HG03175 (cell line): ENCODE measurements around the gene SRRM3.
A peak's percentile ranks its signal among the peaks of the same experiment; 100 is the strongest.
"Not testable (repeated sequence)": the region's sequence is repeated elsewhere in the genome, so short reads cannot be mapped to it uniquely, and the experiment has no call there.

Source experiments
- ATAC-seq: cut with Tn5 transposase; IDR thresholded peaks from one replicate; pipeline ENCODE4 v1.9.1; 2021; ENCODE audit warnings: mild to moderate bottlenecking, moderate library complexity; ENCODE audit not compliant: unreplicated experiment

Gene SRRM3

DNA sequence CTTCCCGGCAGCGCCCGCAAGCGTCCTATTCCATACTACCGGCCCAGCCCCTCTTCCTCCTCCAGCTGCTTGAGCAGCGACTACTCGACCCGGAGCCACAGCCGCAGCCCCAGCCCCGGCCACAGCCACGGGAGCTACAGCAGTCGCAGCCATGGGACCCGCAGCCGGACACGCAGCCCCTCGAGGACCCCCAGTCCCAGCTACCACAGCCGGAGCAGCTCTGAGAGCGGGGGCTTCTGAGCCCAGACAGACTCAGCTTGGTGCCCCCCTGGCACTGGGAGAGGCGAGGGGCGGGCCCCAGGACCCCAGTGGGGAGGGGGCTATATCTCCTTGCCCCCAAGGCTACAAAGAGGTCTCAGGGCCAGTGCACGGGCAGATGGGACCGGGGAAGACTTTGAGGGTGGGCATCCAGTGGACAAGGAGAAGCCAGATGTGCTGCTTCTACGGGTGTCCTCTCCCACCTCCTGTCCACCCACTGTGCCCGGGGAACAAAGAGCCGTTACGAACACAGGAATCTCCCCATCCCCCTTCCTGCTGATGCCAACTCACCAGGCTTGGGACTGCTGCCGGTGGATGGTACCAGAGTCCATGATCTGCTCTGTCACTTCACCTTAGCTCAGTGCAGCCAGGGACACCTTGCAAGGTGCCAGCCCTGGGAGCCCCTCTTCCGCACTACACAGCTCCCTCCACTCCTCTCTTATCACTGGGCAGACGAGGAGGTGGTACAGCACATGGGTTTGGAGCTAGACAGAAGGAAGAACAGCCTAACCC, 84.1 kb downstream of the SRRM3 start:
- no peak for ATAC-seq

DNA sequence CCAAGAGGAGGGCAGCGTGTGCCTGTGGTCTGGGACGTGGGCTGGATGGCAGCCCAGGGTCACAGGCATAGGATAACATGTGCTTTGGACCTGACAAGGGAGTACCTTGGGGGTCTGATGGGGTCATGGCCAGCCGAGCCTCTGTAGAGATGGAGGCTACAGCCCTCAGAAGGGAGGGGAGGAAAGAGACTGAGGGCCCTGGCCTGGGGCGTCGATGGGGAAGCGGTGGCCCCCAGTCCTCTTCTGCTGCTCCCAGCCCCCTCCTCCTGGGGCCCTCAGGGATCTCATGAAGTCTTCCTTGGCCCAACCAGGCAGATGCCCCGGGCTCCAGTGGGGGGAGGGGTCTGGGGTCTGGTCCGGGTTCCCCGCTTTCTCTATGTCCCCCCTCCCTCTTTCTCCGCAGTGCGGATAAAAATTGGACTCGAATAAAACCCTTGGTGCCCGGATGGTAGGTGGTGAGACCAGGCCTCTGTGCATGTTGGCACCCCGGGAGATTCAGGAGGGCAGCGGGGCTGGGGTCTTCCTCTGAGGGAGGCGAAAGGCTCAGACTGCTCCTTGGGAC, 85.2 kb downstream of the SRRM3 start:
- no peak for ATAC-seq

DNA sequence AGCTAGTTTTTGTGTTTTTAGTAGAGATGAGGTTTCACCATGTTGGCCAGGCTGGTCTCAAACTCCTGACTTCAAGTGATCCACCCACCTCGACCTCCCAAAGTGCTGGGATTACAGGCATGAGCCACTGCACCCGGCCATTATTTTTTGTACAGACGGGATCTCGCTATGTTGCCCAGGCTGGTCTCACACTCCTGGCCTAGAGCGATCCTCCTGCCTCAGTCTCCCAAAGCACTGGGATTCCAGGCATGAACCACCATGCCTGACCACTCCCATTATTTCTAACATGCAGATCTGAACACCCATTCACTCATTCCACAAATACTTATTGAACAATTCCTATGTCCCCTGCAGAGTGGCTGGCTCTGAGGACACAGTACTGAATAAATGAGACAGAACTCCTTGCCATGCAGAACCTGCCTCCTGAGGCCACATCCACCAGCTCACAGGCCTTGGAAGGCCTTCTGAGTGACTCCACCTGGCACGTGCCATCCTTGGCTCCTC, 89.2 kb downstream of the SRRM3 start:
- ATAC-seq: not testable (repeated sequence)

DNA sequence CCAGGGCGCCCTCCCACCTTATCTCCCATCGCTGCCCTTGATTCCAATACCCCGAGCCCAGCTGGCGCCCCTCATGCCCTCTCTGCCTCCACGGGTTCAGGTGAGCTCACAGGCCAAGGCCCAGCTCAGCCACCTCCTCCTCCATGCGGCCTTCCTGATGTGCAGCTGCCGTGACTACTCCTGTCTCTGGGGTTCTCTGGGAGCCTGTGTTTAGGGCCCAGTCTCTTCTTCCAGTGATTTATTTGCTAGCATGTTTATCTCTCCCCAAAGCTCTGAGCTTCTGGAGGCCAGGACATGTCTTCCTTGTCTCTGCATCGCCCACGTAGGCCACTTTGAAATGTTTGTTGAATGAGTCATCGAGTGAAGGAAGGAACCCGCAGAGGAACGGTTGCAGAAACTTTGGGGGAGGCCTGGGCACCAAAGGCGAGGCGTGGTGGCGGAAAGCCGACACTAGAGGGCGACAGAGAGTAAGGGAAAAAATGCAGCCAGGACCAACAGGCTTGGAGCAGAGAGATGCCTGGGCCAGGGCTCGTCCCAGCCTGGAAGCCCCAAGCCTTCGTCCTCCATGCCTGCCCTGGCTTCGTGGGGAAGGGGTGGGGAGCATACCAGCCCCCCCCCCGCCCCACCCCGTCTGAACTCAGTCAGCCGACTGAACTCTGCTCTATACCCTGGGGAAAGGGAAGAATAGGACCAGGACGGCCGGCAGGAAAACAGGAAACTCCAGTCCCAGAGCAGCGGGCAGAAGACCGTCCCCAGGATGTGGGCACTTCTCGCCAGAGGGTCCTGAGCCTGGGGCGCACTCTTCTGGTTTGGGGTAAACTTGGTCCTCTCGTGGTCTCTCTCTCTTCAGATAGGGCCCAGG, 89.9 kb downstream of the SRRM3 start:
- ATAC-seq: peak; percentile 86

DNA sequence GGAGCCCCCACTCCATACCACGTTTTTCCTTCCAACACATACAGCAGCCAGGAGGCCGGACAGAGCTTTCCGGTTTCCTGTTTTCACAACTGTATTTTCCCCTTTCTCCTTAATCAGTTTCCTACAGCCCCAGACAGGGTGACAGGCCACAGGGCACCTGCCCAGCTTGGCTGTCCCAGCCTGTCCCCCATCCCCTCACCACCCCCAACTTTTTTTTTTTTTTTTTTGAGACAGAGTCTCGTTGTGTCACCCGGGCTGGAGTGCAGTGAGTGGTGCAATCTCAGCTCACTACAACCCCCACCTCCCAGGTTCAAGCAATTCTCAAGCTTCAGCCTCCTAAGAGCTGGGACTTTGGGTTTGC, 90.5 kb downstream of the SRRM3 start:
- peak; percentile 12 for ATAC-seq

DNA sequence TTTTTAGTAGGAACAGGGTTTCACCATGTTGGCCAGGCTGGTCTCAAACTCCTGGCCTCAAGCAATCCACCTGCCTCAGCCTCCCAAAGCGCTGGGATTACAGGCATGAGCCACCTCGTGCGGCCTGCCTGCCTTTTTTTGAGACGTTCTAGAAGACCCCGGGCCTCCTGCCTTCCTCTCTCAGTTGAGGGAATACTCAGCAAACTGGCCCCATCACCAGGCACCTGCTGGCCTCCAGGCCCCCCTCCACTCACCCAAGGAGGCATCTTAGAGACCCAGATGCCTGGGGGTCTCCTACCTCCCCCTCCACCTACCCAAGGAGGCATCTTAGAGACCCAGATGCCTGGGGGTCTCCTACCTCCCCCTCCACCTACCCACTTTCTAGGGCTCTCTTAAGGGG, 91.2 kb downstream of the SRRM3 start:
- not testable (repeated sequence) for ATAC-seq

DNA sequence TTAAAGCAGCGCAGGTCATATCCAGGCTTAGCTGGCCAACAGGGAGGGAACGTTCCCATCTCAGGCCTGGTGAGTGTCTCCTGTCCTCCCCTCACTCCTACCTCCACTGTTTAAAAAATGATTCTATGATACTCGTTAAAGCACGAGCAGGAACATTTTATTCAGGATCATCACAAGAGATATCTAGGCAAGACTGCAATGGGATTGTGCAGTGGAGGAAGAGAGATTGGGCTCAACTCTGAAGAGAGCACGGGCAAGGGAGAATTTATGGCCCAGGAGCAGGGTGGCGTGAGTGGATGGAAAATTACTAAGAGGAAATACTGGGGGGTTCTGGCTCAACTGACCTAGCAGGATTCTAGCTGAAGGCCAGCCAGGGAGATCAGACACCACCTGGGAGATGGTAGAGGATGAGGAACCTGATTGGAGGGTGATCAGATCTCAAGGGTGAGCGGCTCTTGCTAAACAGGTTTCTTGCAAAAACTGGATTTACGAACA, 91.8 kb downstream of the SRRM3 start:
- ATAC-seq: no peak

DNA sequence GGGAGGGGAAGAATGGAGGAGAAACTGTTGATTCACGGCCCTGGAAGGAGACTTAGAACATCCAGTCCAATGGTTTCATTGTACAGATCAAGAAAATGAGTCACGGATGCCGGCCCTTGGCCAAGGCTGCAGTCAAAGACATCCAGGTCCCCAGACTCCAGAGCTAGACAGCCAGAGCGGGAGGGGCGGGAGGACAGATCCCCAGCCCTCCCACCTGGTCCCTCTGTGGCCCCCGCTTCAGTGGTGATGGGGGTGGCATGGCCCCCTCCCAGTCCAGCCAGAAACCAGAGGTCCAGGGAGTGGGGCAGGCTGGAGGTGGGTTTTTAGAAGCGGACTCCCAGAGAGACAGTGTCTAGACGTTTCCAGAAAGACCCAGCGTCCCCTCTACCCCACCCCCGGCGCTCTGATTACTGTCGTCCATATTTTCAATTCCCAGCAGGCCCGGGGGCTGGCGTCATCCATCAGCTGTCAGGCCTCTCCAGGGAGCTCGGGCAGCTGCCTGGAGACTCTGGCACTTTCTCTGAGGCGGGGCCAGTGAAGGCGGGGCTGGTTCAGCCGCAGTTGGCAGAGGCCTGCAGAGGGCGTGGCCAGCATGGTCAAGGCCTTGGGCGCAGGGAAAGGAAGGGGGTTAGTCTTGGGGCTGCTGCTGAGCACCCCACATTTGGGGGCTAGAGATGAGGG, 92.8 kb downstream of the SRRM3 start:
- no peak for ATAC-seq

DNA sequence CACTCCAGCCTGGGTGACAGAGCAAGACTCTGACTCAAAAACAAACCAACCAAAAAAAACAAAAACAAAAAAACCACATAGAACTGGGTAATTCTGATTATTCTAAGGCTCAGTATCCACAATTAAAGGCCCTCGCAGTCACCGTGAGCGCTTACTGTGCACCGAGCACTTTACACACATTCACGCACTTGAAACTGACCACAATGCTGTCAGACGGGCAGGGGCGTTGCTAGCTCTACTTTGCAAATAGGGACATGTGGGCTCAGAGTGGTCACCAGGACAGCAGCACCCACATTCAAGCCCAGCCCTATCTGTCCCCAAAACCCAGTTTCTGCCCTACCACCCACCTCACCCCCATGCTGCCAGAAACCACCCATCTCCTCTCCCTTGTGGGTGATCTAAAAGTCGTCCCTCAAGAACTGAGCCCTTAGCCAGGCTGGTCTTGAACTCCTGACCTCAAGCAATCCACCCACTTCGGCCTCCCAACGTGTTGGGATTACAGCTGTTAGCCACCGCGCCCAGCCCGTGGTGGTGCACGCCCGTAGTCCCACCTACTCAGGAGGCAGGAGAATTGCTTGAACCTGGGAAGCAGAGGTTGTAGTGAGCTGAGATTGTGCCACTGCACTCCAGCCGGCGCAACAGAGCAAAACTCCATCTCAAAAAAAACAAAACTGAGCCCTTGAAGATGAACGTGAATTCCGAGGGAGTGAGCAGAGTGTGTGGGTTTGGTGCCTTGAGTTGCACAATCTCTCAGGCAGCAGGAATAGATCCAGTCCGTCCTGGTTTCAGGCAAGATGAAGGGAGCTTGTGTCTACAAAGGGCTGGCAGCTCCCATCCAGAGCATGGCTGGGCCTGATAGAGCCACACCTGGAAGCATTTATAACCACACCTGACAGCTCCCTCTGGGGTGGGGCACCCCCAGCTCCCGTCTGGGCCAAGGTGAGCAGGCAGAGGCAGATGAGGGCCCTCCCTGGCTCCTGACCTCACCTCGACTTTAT, 95.3 kb downstream of the SRRM3 start:
- ATAC-seq: no peak

DNA sequence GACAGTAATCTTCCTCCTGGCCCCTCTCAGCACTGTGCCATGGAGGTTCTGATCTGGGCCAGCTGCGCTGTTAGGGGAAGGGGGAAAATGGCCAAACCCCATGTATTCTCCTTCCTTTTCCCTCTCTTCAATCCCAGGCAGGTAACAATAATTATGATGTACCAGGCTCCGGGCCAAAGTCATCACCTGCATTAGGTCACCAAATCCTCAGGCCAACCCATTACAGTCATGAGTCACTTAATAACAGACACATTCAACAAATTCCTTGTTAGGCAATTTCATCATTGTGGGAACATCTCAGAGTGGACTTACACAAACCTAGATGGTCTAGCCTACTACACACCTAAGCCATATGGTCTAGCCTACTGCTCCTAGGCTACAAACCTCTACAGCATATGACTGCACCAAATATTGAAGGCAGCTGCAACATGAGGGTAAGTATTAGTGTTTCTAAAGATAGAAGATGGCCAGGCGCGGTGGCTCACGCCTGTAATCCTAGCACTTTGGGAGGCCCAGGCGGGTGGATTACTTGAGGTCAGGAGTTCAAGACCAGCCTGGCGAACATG, 98.6 kb downstream of the SRRM3 start:
- no peak for ATAC-seq

DNA sequence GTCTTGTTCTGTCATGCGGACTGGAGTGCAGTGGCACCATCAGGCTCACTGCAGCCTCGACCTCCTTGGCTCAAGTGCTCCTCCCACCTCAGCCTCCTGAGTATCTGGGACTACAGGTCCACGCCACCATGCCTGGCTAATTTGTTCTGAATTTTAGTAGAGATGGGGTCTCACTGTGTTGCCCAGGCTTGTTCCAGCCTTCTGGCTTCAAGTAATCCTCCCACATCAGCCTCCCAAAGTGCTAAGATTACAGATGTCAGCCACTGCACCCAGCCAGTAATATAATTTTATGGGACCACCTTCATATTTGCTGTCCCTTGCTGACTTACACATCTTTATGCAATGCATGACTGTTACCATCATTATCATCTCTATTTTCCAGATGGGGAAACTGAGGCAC, 99.3 kb downstream of the SRRM3 start:
- no peak for ATAC-seq

DNA sequence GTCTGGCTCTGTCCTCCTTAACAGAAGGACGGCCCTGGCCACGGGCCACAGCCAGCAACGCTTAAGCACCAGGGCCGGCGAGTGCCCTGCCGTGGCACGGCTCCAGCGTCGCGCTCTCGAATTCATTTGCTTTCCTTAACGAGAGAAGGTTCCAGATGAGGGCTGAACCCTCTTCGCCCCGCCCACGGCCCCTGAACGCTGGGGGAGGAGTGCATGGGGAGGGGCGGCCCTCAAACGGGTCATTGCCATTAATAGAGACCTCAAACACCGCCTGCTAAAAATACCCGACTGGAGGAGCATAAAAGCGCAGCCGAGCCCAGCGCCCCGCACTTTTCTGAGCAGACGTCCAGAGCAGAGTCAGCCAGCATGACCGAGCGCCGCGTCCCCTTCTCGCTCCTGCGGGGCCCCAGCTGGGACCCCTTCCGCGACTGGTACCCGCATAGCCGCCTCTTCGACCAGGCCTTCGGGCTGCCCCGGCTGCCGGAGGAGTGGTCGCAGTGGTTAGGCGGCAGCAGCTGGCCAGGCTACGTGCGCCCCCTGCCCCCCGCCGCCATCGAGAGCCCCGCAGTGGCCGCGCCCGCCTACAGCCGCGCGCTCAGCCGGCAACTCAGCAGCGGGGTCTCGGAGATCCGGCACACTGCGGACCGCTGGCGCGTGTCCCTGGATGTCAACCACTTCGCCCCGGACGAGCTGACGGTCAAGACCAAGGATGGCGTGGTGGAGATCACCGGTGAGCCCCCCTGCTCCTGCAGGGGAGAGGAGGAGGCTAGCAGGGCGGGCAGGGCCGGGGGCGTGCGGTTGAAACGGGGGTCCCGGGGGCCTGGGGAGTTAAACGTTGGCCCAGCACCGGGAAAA, 100.9 kb downstream of the SRRM3 start, which contains the start of gene HSPB1:
TSS of gene HSPB1 (plus strand) at position 327 of the 855 bp plus-strand sequence. CDS start at position 367, 40 bp downstream.
- peak; percentile 63 for ATAC-seq

DNA sequence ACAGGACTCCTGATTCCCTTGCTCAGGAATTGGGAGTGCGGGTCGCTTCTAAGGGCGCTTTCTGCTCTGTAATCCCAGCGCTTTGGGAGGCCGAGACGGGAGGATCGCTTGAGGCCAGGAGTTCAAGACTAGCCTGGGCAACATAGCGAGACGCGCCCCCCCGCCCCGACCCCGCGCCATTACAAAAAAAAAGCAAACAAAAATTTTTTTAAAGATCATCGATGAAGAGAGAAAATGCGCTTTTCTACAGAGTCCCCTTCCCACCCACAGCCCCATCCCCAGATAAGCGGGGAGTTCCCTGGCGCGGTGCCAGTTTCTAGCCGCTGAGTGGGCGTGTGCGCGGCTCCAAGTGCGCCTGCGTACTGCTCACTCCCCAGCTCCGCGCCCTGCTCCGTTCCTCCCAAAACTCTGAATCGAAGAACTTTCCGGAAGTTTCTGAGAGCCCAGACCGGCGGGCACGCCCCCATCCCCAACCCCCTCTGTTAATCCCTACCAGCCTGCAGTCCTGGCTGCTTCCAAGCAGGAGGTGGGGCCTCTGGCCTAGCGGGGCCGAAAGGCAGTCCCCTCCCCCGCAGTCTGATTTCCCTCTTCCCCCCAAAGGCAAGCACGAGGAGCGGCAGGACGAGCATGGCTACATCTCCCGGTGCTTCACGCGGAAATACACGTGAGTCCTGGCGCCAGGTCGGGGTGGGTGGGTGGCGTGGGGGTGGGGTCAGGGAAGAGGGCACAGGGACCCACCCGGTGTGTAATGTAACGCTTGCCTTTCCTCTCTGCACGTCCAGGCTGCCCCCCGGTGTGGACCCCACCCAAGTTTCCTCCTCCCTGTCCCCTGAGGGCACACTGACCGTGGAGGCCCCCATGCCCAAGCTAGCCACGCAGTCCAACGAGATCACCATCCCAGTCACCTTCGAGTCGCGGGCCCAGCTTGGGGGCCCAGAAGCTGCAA, 101.8 kb downstream of the SRRM3 start:
- ATAC-seq: no peak

DNA sequence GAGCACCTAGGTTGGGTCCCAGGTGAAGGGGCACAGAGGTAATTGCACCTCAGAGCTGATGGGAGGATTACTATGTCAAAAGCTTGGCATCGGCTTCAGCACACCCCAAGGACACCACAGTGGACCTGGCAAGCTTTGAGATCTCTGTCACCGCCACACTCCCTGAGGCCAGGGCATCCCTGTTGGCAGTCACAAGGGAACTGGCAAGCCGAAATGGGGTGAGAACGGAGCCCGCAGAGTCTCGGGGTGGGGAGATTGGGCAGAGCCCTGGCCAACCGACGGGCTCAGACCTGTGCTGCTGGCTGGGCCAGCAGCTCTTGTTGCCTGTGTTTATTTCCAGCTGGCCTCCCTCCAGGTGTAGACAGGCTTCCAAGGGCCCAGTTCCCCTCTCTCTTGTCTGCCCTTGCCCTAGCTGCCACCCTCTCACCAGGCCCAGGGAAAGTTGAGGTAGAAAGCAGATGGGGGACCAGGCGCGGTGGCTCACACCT, 103.2 kb downstream of the SRRM3 start:
- no peak for ATAC-seq

DNA sequence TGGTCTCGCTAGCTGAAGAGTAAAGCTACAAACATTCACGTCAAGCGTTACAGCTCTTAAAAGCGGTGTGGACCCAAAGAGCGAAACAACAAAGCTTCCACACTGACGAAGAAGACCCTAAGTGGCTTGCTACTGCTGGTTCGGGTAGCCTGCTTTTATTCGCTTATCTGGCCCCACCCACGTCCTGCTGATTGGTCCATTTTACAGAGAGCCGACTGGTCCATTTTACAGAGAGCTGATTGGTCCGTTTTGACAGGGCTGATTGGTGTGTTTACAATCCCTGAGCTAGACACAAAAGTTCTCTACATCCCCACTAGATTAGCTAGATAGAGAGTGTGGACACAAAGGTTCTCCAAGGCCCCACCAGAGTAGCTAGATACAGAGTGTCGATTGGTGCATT, 107.2 kb downstream of the SRRM3 start:
- ATAC-seq: not testable (repeated sequence)

DNA sequence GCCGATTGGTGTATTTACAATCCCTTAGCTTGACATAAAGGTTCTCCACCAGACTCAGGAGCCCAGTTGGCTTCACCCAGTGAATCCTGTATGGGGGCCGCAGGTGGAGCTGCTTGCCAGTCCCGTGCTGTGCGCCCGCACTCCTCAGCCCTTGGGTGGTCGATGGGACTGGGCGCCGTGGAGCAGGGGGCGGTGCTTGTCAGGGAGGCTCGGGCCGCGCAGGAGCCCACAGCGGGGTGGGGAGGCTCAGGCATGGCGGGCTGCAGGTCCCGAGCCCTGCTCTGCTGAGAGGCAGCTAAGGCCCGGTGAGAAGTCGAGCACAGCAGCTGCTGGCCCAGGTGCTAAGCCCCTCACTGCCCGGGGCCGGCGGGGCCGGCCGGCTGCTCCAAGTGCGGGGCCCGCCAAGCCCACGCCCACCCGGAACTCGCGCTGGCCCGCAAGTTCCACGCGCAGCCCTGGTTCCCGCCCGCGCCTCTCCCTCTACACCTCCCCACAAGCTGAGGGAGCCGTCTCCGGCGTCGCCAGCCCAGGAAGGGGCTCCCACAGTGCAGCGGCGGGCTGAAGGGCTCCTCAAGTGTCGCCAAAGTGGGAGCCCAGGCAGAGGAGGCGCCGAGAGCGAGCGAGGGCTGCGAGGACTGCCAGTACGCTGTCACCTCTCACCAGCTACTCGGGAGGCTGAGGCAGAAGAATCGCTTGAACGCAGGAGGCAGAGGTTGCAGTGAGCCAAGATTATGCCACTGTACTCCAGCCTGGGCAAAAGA, 107.8 kb downstream of the SRRM3 start:
- ATAC-seq: not testable (repeated sequence)
